GM18505 (cell line): ENCODE results near the gene MKX.

ENCODE experiments used
- ATAC-seq: cut with Tn5 transposase; IDR thresholded peaks from one replicate; pipeline ENCODE4 v1.9.1; 2021; ENCODE audit not compliant: unreplicated experiment
- POLR2A ChIP-seq: IDR thresholded peaks from 4 replicates; pipeline ENCODE4 v1.6.1; 2011; ENCODE audit warnings: borderline replicate concordance; ENCODE audit not compliant: insufficient read depth, insufficient read length; ENCODE audit errors: extremely low read depth

The MKX gene, protein sequence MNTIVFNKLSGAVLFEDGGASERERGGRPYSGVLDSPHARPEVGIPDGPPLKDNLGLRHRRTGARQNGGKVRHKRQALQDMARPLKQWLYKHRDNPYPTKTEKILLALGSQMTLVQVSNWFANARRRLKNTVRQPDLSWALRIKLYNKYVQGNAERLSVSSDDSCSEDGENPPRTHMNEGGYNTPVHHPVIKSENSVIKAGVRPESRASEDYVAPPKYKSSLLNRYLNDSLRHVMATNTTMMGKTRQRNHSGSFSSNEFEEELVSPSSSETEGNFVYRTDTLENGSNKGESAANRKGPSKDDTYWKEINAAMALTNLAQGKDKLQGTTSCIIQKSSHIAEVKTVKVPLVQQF

DNA sequence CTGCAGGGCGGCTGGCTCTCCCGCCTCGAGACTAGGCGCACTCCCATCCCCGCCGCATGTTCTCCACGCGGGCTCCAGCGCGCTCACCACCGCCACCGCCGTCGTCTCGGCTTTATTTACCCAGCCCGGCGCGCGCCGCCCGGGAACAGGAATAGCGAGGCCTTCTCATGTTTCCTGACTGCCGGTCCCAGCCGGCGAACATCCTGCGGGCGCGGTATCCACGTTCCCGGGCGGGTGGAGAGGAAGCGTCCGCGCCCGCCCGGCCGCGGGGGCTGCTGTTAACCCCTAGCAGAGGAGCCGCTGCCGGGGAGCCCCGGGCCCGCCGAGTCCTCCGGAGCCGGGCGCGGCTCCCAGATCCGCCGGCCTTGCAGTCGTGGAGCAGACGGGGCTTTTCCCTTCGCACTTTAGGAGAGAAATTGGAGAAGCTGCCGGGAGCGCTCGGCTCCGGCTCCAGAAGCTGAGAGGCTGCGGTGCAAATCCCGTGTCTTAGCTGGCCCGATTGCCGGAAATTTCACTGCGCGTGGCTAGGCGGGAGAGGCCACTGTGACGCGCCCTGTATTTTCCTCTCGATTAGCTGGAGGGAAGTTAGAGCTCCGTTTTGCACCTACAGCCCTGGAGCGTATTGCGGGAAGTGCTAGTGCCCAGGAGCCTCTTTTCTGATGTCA, at the start of gene MKX:
MKX (minus strand) TSS at position 88 of the 665 bp plus-strand sequence. CDS start 2,404 bp downstream, outside the sequence.
- no peak for TF ChIP-seq POLR2A

DNA sequence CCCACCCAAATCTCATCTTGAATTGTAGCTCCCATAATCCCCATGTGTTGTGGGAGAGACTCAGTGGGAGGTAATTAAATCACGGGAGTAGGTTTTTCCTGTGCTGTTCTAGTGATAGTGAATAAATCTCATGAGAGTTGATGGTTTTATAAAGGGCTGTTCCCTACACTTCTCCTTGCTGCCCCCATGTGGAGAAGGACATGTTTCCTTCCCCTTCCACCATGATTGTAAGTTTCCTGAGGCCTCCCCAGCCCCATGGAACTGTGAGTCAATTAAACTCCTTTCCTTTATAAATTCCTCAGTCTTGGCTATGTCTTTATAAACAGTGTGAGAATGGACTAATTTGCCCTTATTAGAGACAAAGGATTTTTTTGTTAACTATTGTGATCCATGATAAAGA, 48.5 kb upstream of the MKX start:
- TF ChIP-seq POLR2A = no peak
- ATAC-seq = no peak

More for the DNA sequence above, at the start of gene MKX:
- ATAC-seq = no peak

DNA sequence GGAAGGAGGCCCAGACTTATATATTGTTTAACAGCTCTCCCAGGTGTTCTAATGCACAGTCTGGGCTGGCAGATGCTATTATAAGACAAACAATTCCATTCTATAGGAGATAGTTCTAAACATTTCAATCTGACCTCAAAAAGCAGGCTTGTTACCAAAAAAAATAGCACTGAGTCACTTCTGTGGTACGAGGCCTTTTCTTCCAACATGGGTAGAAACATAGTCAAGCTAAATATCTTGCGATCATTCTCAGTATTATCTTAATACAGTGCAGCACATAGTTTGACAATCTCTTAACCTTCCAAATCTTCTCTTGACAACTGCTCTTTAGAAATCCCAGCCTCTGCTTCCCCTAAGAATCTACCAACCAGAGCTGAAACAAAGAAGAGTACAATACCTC, 46.6 kb upstream of the MKX start:
- ATAC-seq = no peak
- no peak for TF ChIP-seq POLR2A

DNA sequence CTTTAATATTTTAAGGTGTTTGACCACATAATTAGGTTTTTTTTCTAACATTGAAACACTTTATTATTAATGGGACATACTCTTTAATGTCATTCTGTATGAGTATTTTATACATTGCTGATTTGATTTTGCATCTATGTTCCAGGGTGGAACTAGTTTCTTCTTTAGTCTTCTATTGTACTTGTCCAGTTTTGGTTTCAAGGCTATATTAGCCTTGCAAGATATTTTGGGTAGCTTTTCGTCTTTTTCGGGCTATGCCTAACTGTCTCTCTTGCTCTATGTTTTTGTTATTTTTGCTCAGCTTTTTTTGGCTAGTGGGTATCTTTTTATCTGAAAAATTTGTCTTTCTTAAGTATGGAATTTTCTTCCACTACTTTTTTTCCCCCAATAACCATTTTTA, 38.7 kb upstream of the MKX start:
- no peak for ATAC-seq

DNA sequence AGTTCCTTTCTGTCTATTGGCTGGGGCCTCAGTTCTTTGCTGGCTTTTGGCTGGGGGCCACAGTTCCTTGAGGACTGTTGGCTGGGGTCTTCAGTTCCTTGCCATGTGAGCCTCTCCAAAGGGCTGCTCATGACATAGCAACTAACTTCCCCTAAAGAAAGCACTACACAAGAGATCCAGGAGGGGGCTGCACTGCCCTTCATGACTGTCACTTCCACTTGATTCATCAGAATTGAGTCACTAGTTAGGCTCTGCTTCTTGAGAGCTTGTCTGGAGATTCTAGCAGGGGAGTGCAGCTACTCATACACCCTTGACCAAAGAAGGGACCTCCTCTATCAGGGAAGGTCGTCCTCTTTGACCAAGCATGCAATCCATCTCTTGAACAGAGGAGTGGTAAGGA, 38.0 kb upstream of the MKX start:
- TF ChIP-seq POLR2A = no peak
- no peak for ATAC-seq

More for the DNA sequence above, 38.7 kb upstream of the MKX start:
- TF ChIP-seq POLR2A = no peak

DNA sequence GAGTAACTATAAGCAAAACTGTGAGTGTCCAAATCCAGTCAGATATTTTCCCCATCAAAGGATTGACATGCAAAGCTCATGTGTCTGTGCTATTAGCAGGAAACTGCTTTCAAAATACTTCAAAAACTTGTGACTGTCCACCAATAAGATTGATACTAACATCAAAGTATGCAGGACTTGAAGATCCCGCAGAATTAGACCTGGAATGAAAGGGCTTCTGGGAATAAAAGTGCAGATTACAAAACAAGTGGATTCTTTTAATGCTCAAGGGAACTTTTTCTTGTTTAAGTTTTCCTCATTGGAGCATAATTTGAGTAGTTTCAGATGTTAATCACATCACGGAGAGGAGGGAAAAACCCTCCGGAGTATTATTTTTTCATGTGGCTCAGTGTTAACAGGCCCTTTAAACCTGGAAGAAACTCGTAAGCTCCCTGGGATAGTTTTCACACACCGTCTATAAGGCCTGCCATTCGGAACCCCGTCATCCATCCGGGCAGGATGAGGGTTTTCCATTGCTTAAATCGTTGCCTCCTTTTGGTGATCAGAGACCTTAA, 33.9 kb upstream of the MKX start:
- no peak for ATAC-seq
- no peak for TF ChIP-seq POLR2A

DNA sequence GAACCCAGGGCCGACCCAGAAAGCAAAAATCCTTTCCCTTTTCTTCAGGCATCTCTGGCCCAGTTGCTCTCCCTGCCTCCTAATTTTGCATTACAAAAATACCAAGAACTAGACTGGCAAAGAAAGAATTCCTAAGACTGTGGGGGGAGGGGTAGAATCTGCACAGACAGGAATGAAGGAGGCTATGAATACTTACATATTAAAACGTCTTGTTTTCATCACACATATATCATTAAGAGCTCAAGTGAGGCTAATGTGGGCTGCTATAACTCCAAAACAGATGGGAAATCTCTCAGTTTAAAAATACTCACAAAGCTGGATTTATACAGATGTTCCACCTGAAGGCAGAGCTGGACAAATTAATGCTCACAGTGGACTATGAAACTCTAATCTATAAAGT, 29.2 kb upstream of the MKX start:
- ATAC-seq = no peak
- no peak for TF ChIP-seq POLR2A

DNA sequence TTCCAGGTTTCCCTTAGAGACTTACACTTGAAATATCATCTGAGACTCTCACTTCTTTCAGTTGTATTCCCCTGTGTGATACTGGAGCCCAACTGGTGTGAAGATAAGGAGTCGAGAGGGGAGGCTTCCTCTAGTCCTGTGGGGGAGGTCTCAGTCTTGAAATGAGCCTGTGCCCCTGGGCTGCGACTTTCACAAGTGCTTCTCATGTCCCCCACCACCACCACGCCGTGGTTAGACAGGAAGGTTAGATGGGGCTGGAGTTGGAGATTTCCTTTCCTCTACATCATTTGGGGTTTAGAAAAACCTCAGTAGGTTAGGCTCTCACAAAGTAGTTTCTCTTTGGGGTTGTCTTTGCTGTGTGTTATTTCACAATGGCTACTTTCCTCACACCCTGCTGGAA, 25.6 kb upstream of the MKX start:
- no peak for ATAC-seq
- no peak for TF ChIP-seq POLR2A

DNA sequence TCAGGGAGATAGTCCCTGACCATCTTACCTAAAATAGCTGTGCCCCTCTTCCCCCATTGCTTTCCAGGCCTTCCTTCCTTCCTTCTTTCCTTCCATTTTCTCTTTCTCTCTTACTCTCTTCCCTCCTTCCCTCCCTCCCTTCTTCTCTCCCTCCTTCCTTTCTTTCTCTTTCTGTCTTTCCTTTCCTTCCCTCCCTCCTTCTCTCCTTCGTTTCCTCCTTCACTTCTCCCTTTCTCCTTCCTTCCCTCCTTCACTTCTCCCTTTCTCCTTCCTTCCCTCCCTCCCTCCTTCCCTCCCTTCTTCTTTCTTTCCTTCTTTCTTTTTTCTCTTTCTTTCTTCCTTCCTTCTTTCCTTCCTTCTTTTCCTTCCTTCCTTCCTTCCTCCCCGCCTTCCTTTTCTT, 24.6 kb upstream of the MKX start:
- TF ChIP-seq POLR2A = no peak
- no peak for ATAC-seq

DNA sequence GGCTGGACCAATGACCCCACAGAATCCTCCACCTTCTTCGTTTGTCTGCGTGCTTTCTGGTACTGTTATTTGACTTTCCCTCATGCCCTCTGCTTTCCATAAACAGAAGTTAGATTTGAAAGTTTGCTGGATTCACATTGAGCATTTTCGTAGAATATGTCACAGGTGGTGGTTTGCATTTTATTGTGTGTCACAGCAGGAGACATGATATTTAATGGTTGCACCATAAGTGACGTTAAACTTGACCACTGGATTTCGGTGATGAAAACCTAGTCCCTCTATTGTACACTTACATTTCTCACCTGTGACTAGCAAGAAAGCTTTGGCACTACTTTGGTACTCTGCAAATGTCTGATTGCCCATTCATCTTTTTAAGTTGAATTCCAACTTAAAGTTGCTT, 15.2 kb upstream of the MKX start:
- no peak for ATAC-seq
- no peak for TF ChIP-seq POLR2A

DNA sequence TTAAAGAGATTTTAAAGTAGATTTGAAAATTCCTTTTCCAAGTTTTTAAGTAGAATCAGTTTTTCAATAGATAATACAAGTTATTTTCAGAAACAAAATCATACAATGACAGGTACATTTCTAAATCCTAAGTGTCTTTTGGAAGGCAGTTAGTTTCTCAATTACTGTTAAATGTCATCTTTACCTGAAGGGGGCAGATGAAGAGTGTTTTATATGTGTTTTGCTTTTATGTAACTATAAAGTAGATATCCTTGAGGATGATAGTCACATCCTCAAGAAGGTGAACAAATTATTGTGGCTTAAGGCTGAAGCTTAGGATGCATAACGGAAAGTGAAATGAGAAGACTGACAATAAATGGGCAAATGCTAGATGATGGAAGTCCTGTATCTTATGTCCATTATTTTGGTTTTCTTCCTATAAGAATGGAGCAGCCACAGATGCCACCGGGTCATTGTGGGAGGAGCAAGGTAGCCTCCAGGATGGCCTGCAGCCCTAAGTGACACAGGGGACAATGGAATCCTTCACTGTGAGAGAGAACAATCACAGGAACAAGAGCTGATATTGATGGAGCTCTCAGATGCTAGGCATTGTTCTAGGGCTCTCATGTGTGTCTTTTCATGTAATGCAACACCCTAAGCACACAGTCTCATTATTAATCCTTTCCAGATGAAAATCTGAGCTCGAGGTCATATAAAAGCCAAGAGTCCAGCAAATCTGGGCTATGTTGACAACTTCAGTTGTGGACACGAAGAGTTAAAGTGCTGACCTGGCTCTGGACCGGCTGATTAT, 14.1 kb upstream of the MKX start:
- TF ChIP-seq POLR2A = no peak
- ATAC-seq = no peak

DNA sequence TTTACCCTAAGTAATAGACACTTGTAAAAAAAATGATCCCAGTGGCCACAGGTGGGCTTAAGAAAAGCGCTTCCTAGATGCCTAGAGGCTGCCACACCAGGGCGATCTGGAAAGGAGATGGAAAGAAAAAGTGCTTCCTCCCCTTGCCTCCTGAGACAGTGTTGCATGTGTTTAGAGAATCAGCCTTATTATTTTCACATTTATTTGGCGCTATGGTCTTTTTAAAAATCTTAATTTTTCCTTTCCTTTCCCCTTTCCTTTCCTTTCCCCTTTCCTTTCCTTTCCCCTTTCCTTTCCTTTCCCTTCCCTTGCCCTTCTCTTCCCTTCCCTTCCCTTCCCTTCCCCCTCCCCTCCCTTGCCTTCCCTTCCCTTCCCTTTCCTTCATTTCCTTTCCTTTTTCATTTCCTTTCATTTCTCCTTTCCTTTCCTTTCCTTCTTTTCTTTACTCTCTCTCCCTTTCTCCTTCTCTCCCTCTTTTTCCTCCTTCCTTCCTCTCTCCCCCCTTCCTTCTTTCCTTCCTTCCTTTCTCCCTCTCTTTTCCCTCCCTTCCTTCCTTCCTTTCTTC, 7.1 kb upstream of the MKX start:
- no peak for TF ChIP-seq POLR2A
- no peak for ATAC-seq

DNA sequence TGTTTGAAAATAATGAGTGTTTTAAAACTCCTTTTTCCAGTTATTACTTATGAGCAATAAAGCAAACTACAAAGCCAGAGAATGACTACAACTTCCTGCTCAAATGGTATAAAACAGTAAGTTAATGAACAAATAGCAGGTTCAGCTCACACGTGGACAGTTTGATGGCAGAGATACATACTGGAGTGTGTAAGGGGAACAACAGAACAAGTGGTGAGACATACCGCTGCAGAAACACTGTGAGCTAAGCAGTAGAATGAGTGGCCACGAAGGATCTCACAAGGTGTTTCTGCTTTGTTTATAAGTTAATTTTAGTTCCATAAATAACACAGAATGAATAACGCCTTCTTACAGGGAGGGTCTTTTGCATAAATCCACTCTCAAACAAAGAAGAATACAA, 3.0 kb upstream of the MKX start:
- ATAC-seq = no peak
- TF ChIP-seq POLR2A = no peak

DNA sequence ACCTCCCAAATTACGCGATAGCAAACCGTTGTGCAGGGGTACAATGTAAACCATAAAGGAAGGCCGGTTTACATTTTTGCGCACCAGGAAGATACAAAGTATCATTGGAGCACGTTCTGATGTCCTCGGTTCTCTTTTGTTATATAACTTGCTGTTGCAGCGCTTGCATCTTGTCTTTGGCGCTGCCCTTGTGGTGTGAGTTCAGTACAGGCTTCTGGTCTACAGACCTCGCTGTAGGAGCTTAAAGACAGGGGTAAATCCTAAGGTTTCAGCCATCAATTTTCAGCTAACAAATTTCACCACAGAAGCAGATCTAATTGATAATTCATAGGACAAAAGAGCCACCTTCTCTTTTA, 1.5 kb upstream of the MKX start:
- no peak for ATAC-seq
- TF ChIP-seq POLR2A = no peak
